HG03139 (cell line): ENCODE data around the gene SNX32.

ENCODE experiments used
- ATAC-seq: cut with Tn5 transposase; IDR thresholded peaks from one replicate; pipeline ENCODE4 v1.9.1; 2021; ENCODE audit not compliant: unreplicated experiment

SNX32 gene

GRCh38 chr11:65897020-65897471 lies 63.3 kb downstream of the SNX32 start:
- ATAC-seq, result no peak

GRCh38 chr11:65898656-65899355 lies 65.0 kb downstream of the SNX32 start:
- no peak for ATAC-seq

- ATAC-seq, result no peak
Observed at GRCh38 chr11:65899356-65900124, 65.8 kb downstream of the SNX32 start.

DNA sequence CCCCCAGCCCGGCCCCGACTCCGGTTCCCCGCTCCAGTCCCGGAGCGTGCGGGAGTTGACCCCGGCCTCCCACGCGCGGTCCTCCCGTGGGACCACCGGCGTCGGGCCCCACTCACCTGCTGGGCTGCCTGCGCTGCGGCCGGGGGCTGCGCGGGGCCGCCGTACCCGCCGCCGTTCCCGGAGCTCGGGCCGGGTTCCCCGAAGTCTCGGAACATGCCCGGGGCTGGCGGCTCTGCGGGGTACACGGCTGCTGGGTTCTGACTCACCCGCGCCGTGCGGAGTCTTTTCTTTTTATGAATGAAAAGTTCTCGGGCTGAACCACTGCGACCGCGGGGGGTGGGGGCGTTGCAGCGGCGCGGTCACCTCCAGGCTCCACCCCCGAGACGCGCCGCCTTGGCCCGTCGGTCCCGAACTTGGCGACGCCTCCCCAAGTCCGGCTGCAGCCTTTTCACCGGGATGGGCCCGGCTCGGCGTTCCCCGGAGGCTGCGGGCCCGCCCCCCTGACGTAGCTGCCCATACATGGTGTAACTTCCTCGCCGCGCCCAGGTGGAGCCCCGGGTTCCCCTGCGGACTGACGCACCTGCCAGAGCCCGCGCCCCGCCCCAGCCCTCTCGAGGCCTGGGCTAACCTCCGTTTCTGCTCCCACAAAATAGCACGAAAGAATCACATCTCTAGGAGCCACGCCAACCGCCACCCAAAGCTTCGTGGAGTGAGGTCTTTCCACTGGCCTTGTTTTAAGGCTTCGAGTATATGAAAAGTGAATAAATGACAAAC lies 66.5 kb downstream of the SNX32 start, which contains the start of gene FOSL1:
TSS of gene FOSL1 (minus strand) at position 264 of the 774 bp plus-strand sequence. CDS start at position 215, 49 bp downstream.
- ATAC-seq, result peak; percentile 73

- no peak for ATAC-seq
Observed at GRCh38 chr11:65900899-65901180, 67.1 kb downstream of the SNX32 start.

DNA sequence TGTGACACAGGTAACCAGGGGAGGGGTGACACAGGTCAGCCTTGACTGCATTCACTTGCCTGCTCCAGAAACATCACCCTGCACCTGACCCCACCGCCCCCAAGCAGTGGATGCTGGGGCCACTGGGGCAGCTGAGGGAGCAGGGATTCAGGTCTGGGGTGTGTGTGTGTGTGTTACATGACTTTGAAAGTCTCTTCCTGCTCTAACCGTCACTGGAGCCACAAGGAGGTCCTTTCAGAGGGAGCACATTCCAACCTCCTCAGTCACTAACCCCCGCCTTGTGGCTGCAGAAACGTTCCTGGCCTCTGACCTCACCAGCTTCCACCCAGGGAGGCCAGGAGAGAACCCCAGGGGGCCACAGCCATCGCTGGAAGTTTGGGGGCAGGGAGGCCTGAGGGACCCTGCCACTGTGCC lies 69.3 kb downstream of the SNX32 start:
- no peak for ATAC-seq
